CD4-positive, alpha-beta T cell (primary cell): ENCODE measurements around the gene ZGPAT. TPM values are rescaled to one million over a fixed set of nuclear protein-coding genes. Genes with fewer than 3 reads are reported as not detected.

Experiments used
- ATAC-seq: fragments of 200-7000 bp; cut with Tn5 transposase; one replicate; pipeline ENCODE4 v1.10.0; 2022; ENCODE audit warnings: mild to moderate bottlenecking; ENCODE audit not compliant: poor library complexity
- CTCF ChIA-PET: fragments of 350-600 bp; sonication (Branson Sonifier 250); formaldehyde crosslinking; loops from one replicate; lab custom pipeline; 2021; ENCODE audit warnings: antibody characterized with exemption, inconsistent platforms; lab: Charles Lee
- POLR2A ChIA-PET: fragments of 350-600 bp; sonication (Branson Sonifier 250); formaldehyde crosslinking; loops from one replicate; lab custom pipeline; 2021; ENCODE audit warnings: antibody characterized with exemption, inconsistent platforms; lab: Charles Lee
- DNase-seq, 14 experiments: peaks; one replicate each; pipeline ENCODE4 v3.0.0-alpha.2; 2013 to 2020; ENCODE audit warnings: mixed read lengths in 2 of 14
- H3K27ac ChIP-seq, 2 donors: one replicate each; pipeline versions ENCODE4 v1.5.1 to v1.7.0; 2013; ENCODE audit warnings: low read length in 2 of 2, low read depth in 1 of 2, mild to moderate bottlenecking in 1 of 2
- H3K27me3 ChIP-seq, 2 experiments: 1 replicate in 1 of 2; 2 replicates in 1 of 2; pipeline versions ENCODE4 v1.6.1 to v1.7.0; 2013; ENCODE audit warnings: low read length in 2 of 2, control low read depth in 1 of 2, mild to moderate bottlenecking in 1 of 2, moderate library complexity in 1 of 2; ENCODE audit not compliant: insufficient read depth in 2 of 2, control insufficient read depth in 1 of 2
- H3K36me3 ChIP-seq: one replicate; pipeline ENCODE4 v1.6.1; 2013; ENCODE audit warnings: low read length, control low read depth; ENCODE audit not compliant: insufficient read depth
- H3K4me1 ChIP-seq: one replicate; pipeline ENCODE4 v1.6.1; 2013; ENCODE audit warnings: low read length, control low read depth; ENCODE audit not compliant: insufficient read depth
- H3K4me3 ChIP-seq: one replicate; pipeline ENCODE4 v1.5.1; 2013; ENCODE audit warnings: mild to moderate bottlenecking, low read length, moderate library complexity
- H3K9me3 ChIP-seq, 2 experiments: 1 replicate in 1 of 2; 2 replicates in 1 of 2; pipeline versions ENCODE4 v1.6.1 to v1.7.0; 2013; ENCODE audit warnings: low read length in 2 of 2, mild to moderate bottlenecking in 2 of 2, control low read depth in 1 of 2, moderate library complexity in 1 of 2; ENCODE audit not compliant: control insufficient read depth in 1 of 2, insufficient read depth in 1 of 2
- H3K27ac Mint-ChIP-seq: one replicate; pipeline ENCODE4 v1.8.0; 2020; ENCODE audit warnings: mixed read lengths
- H3K27me3 Mint-ChIP-seq: one replicate; pipeline ENCODE4 v1.8.0; 2021; ENCODE audit warnings: mixed read lengths
- H3K36me3 Mint-ChIP-seq: one replicate; pipeline ENCODE4 v1.8.0; 2021; ENCODE audit warnings: low read depth, mixed read lengths
- H3K4me1 Mint-ChIP-seq: one replicate; pipeline ENCODE4 v1.8.0; 2021; ENCODE audit warnings: low read depth, mixed read lengths
- H3K4me3 Mint-ChIP-seq: one replicate; pipeline ENCODE4 v1.8.0; 2020; ENCODE audit warnings: mild to moderate bottlenecking, mixed read lengths
- H3K9me3 Mint-ChIP-seq: one replicate; pipeline ENCODE4 v1.8.0; 2020; ENCODE audit warnings: mixed read lengths
- CTCF ChIP-seq: fragments of 200-600 bp; IDR thresholded peaks from one replicate; pipeline ENCODE4 v1.8.0; 2022; ENCODE audit warnings: antibody characterized with exemption, mild to moderate bottlenecking
- intact Hi-C, 2 experiments: fragments of 100-400 bp; cut with DNase I in 1 of 2; cut with micrococcal nuclease in 1 of 2; formaldehyde crosslinking; loops; one replicate each; pipeline versions ENCODE4 v1.15.1 to v1.9.0; 2023 to 2025; cut with DNase I, micrococcal nuclease
- total RNA-seq, 174 experiments: library from RNA in 2 of 174; stranded (reverse) in 2 of 174; gene quantifications; one replicate each; pipeline ENCODE4 v1.2.3 and lab custom pipeline; 2021 to 2026

Gene ZGPAT
- total RNA-seq, 2 experiments from 2014 or later, result 28.2 to 33.4 TPM

GRCh38 chr20:63735859-63736718, 28.2 kb downstream of the ZGPAT start, which contains the start of gene LIME1:
Gene LIME1, plus strand, starts transcription at chr20:63736664. Its CDS starts 886 bp downstream, at chr20:63737550.
- peak; percentile 70 to 94 (median 82) for DNase-seq
- ChIA-PET POLR2A (interaction anchor here (0.6 to 9.9 kb wide), 24 partner anchors 8 to 215 kb away, joined by 3 to 168 read pairs (median 6); partner anchors contain the start of genes ARFRP1, GMEB2, PPDPF and PTK6), CTCF (interaction anchor here (1.1 to 6.3 kb wide), 7 partner anchors 13 to 128 kb away, joined by 4 to 44 read pairs (median 5); partner anchors contain the start of genes ARFRP1 and ZGPAT)
- Mint-ChIP-seq H3K9me3 (no peaks in the 10 kb centered on the region), H3K27me3 (no peaks in the 10 kb centered on the region), H3K27ac (peak within 1 kb of the TSS; percentile 88), H3K4me3 (peak within 1 kb of the TSS; percentile 91), H3K36me3 (peaks cover 26% of the 10 kb centered on the region), H3K4me1 (peaks cover 25% of the 10 kb centered on the region)
- peak; percentile 71 for ATAC-seq
- peak within 1 kb of the TSS; percentile 49 to 83 for H3K27ac ChIP-seq
- H3K4me3 ChIP-seq, result peak within 1 kb of the TSS; percentile 92
- H3K9me3 ChIP-seq, result no peaks in the 10 kb centered on the region
- peaks cover 65% of the 10 kb centered on the region for H3K4me1 ChIP-seq
- H3K36me3 ChIP-seq, result peaks cover 50% of the 10 kb centered on the region
- H3K27me3 ChIP-seq, result no peaks in the 10 kb centered on the region
- intact Hi-C loops, result loop anchor here (1.0 to 10.0 kb wide), 5 partner anchors 15 to 81 kb away; partner anchors contain the start of genes ARFRP1 (in 1 of the 2), RTEL1 (in 1 of the 2), STMN3 (in 1 of the 2) and ZGPAT (in 1 of the 2)
- no peak for TF ChIP-seq CTCF

- intact Hi-C loops, result loop anchor here (1.0 to 10.0 kb wide), 5 partner anchors 14 to 82 kb away; partner anchors contain the start of genes ARFRP1 (in 1 of the 2), RTEL1 (in 1 of the 2), STMN3 (in 1 of the 2) and ZGPAT (in 1 of the 2)
- ATAC-seq (peak; percentile 30), DNase-seq (peak in 13 of 14 experiments; percentile 39 to 81 (median 64))
- Mint-ChIP-seq H3K36me3 (peaks cover 26% of the 10 kb centered on the region), H3K27me3 (no peaks in the 10 kb centered on the region), H3K4me3 (peak overlapping the region; percentile 91), H3K27ac (peak overlapping the region; percentile 88), H3K4me1 (peaks cover 25% of the 10 kb centered on the region), H3K9me3 (no peaks in the 10 kb centered on the region)
- CTCF ChIA-PET, result interaction anchor here (1.1 to 6.3 kb wide), 7 partner anchors 13 to 127 kb away, joined by 4 to 44 read pairs (median 5); partner anchors contain the start of genes ARFRP1 and ZGPAT
- peak overlapping the region; percentile 49 to 83 for H3K27ac ChIP-seq
- H3K27me3 ChIP-seq, result no peaks in the 10 kb centered on the region
- peaks cover 66% of the 10 kb centered on the region for H3K4me1 ChIP-seq
- no peaks in the 10 kb centered on the region for H3K9me3 ChIP-seq
- no peak for TF ChIP-seq CTCF
- peak overlapping the region; percentile 92 for H3K4me3 ChIP-seq
- POLR2A ChIA-PET, result interaction anchor here (0.6 to 9.9 kb wide), 21 partner anchors 8 to 216 kb away, joined by 3 to 168 read pairs (median 7); partner anchors contain the start of genes ARFRP1, GMEB2, PPDPF and PTK6
- peaks cover 59% of the 10 kb centered on the region for H3K36me3 ChIP-seq
These were observed 29.3 kb downstream of the ZGPAT start for GRCh38 chr20:63736893-63737694.

- Histone ChIP-seq H3K36me3 (peaks cover 63% of the 10 kb centered on the region), H3K9me3 (no peaks in the 10 kb centered on the region), H3K4me1 (peaks cover 63% of the 10 kb centered on the region), H3K4me3 (peak overlapping the region; percentile 92), H3K27me3 (no peaks in the 10 kb centered on the region), H3K27ac (peak overlapping the region in 1 of 2 donors; percentile 83)
- no peaks in the 10 kb centered on the region for H3K27me3 Mint-ChIP-seq
- TF ChIP-seq CTCF, result no peak
- H3K4me1 Mint-ChIP-seq, result peaks cover 25% of the 10 kb centered on the region
- ATAC-seq (no peak), DNase-seq (no peak)
- peak overlapping the region; percentile 88 for H3K27ac Mint-ChIP-seq
- H3K36me3 Mint-ChIP-seq, result peaks cover 26% of the 10 kb centered on the region
- ChIA-PET POLR2A (interaction anchor here (0.6 to 9.9 kb wide), 14 partner anchors 10 to 200 kb away, joined by 3 to 168 read pairs (median 10); partner anchors contain the start of genes ARFRP1, GMEB2, PTK6 and RTEL1), CTCF (interaction anchor here (1.4 to 6.3 kb wide), 4 partner anchors 30 to 127 kb away, joined by 4 to 44 read pairs (median 16); partner anchors contain the start of genes ARFRP1 and ZGPAT)
- H3K4me3 Mint-ChIP-seq, result peak overlapping the region; percentile 91
- intact Hi-C loops, result loop anchor here in 1 of 2 experiments (2.0 to 10.0 kb wide), 3 partner anchors 31 to 83 kb away; partner anchors contain the start of genes ARFRP1, RTEL1 and STMN3
- no peaks in the 10 kb centered on the region for H3K9me3 Mint-ChIP-seq
These were observed 29.8 kb downstream of the ZGPAT start for GRCh38 chr20:63737695-63737944.
